ENCODE data around the gene IMMT.

- no peak for TF ChIP-seq EZH2 (IDR thresholded peaks at IDR 0.05; ENCODE audit: borderline replicate concordance, low read length)
- TF ChIP-seq CTCF (conservative IDR thresholded peaks at IDR 0.05 in 1 of 2, IDR thresholded peaks at IDR 0.05 in 1 of 2; ENCODE audit: extremely low read depth in 1 of 2, insufficient read depth in 1 of 2, low read depth in 1 of 2, low read length in 2 of 2): no peak
Observed at GRCh38 chr2:86211033-86211795, 16.0 kb upstream of the IMMT start.
